Measurements from ENCODE around the gene CNN3.

CNN3 gene

DNA sequence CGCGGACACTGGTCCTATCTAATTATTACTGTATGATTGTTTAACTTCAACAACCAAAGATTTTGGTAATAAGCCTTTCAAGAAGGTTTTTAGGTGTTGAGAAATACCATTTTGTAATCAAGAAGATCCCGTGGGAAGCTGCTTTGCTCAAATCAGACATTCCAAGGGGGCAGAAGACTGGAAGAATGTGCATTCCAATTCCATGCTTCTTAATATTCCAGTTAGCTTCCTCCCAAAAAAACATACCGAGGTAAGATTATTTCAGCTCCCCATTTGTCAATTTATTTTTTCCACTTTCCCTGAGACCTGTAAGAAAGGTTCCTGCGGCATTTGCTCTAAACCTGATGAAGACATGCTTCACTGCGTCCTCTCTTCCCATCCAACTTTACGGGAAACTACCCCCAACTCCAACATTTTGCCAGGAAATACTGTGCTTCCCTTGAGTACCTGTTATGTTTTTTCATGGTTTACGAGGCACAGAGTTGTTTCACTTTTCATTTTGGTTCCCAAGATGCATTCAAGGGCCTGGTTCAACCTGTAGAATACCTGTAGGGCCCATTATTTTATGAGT is 4.1 kb downstream of the CNN3 start:
- no peak for FAIRE-seq

- FAIRE-seq, result no peak
These were observed 4.9 kb downstream of the CNN3 start for GRCh38 chr1:94921977-94922376.

- FAIRE-seq, result no peak
These were observed 6.8 kb downstream of the CNN3 start for GRCh38 chr1:94920061-94920460.

DNA sequence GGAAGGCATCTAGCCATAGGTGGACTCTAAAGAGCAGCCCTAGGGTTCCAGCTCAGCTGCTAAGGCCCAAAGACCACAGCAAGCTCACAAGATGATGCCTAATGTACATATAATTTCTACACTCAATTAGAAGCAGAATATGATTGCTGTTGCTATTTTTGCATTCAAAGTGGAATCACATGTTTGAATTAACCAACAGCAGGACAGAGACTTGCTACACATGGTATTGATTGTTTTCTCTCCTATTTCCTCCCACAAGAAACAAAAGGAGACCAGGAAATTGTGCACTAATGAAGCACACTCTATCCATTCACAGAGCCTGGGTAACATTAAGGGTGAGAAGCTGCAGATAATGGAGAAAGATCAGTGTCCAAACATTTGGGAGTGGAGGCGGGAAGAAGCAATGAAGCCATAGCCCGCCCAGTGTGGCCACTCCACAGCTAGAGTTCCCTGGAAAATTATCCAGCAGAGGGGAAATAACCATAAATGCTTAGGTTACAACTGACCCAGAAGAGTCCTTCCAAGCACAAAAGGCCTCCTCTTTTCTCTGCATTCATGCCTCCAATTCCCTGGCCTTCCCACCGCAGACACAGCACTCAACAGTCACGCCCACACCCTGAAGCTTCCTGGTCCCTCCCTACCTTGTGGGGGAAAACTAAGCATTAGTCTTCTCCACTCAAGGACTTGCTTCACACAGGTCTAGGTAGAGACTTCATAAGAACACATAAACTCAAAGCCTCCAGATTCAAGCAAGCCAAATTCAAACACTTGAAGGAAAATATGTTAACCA is 7.5 kb downstream of the CNN3 start:
- no peak for FAIRE-seq

GRCh38 chr1:94917251-94917650 is 9.7 kb downstream of the CNN3 start:
- no peak for FAIRE-seq

GRCh38 chr1:94912263-94913184 is 14.4 kb downstream of the CNN3 start:
- no peak for FAIRE-seq

DNA sequence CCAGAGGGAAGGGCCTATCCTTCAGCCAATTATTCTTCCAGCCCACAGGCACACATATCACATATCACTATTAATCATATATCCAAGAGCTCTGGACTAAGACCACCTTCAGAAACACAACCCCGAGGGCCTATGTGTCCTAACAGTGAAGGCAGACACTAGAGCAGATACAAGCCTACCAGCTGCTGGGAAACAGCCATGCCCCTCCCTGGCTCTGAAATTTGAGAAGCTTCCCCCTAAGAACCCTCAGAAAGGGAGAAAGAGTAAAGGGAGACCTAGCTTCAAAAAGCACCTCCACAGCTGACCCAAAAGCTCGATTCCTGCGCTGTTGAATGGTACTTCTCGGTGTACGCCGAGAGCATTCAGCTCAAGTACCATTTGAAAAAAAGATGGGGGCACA is 17.4 kb downstream of the CNN3 start:
- no peak for FAIRE-seq

DNA sequence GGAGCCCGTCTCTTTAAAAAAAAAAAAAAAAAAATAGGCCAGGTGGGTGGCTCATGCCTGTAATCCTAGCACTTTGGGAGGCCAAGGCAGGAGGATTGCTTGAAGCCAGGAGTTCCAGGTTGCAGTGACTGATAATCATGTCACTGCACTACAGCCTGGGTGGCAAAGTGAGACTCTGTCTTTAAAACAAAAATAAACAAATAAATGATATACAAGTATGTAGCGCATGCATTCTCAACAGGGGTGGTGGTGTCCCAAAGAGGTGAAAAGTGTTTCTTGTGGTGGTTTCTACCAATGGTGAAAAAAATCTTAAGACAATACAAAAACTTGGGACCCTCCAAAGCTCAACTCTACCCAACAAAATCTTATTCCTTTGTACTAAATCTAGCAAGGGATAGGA is 17.9 kb downstream of the CNN3 start:
- FAIRE-seq, result no peak

- no peak for FAIRE-seq
These were observed 18.7 kb downstream of the CNN3 start for GRCh38 chr1:94908190-94908589.

GRCh38 chr1:94907136-94907535 is 19.8 kb downstream of the CNN3 start:
- no peak for FAIRE-seq

- FAIRE-seq, result no peak
These were observed 20.5 kb downstream of the CNN3 start for GRCh38 chr1:94906382-94906781.

DNA sequence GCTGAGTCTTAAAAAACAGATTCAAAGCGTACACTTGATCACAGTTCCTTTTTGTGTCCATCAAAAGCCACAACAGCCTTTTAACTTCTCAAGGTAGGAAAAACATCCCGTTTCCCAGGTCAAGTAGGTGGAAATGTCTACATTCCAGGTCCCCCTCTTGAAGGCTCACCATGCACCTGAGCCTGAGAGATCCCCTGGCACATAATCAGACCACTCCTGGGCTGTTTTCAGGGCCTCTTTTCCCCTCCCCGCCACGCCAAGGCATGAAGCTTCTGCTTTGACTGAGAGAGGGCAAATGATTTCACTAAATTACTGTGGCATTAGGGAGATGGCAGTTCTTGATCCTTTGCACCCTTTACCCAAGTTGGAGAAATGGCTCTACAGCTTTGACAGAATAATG is 21.7 kb downstream of the CNN3 start:
- no peak for FAIRE-seq

DNA sequence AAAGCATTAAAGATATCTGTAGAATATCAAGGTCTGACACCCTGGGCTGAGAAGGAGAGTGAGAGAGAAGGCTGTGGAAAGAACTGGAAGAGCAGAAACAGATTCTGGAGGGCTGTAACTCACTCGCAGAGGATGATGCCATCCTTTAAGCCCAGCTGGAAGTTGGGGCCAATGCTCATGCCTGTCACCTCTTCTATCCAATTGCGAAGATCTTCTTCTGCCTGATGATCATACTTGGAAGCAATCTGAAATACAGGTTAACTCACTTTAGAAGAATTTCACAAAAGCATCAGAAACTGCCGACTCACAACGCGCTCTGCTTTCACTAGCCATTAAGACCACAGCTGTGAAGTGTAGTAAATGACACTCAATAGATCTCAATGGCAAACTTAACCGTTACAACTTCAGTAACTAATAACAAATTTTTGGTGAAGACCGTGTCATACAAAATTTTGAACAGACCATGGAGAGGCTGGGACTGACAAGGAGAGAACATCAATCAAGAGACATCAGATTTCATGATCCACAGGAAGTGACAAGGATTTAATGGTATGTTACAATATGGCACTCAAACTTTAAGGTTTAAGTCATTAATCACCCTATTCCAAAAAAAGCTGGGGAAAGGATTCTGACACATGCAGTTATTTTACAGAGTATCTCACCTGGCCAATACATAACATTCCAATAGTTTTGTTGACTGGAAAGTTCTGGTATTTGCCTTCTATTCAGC is 23.5 kb downstream of the CNN3 start:
- FAIRE-seq, result no peak

DNA sequence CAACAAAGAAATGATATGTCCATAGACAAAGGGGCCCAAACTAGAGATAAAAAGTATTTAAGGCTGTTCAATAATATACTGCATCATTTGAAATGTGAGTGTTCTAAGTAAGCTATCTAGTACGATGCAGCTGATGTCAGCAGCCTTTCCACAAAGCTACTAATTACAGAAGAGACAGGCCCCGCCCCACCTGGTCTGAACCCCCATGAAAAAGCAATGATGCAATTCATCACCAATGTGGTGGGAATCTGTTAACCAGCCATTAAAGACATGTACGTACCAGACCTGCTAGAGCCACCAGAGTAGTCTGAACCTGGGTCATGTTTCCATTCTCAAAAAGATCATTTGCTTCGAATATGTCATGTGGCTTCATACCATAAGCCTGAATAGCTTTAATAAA is 25.1 kb downstream of the CNN3 start:
- FAIRE-seq, result no peak

DNA sequence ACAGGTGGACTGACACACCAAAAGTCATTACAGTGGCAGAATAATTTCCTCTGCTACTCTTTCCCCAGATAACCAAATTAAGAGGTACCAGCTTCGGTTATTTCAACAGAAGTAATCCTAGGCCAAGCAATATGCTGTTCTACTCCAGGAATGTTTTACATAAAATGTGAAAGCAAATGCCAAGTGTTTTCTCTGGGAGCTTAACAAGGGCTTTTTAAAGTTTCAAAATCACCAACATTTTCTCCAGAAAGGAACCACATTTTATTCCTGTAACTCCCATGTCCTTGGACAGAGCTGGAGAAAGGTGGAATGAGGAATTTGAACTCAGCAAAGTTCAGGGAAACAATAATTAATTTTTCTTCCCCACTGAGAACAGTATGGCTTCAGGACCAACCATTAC is 27.2 kb downstream of the CNN3 start:
- no peak for FAIRE-seq

DNA sequence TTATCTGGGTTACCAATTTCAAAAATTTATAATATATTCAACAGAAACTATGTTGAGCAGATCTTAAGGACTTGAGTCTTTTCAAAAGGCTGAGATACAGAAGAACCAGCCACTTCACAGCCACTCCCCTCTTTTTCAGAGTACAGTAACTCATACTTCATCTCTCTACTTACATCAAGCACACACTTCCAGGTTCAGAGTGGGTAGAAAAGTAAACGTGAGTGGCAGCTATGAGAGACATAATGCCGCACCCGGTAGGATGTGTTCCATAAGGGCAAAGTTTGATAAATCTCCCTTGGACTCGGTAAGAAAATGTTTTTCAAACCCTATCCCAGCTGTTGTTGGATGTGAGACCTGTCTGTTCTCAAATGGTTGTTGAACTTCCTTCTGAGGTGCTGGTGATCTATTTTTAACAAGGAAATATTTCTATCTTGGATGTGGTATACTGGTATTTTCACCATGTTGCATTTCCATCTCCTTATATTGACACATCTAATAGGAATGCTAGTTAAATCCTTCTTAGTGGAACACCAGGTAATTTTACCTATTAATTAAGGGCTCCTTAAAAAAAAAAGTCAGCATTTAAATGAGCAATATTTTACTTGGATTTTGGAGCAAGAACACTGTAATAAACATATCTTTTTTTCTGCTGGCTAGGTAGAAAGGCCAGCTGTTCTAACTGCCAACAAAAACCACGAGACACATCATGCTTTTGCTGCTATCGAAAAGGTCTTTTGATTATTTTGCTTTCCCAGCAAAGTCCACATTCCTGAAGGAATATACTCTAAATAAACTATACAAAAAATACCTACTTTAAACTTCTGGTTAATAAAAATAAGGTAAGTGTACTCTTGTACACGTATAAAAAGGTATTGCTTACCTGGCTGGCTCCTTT is 28.2 kb downstream of the CNN3 start:
- FAIRE-seq, result no peak

- FAIRE-seq, result no peak
These were observed 31.4 kb downstream of the CNN3 start for GRCh38 chr1:94895518-94895917.

DNA sequence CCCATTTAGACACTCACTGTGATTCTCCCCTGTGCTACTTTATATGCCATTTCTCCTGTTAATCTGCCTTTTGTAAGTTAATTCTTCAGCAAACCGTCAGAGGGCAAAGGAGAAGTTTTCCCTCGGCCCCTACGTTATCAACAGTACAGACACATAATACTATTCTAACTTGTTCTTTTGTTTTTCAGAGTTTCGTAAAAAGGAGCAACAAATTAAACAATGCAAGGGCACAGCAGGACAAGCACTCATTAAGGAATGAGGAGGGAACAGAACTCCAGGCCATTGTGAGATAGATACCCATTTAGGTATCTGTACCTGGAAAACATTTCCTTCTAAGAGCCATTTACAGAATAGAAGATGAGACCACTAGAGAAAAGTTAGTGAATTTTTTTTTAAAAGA is 32.3 kb downstream of the CNN3 start:
- FAIRE-seq, result no peak

- FAIRE-seq, result no peak
These were observed 34.2 kb downstream of the CNN3 start for GRCh38 chr1:94892604-94893254.

DNA sequence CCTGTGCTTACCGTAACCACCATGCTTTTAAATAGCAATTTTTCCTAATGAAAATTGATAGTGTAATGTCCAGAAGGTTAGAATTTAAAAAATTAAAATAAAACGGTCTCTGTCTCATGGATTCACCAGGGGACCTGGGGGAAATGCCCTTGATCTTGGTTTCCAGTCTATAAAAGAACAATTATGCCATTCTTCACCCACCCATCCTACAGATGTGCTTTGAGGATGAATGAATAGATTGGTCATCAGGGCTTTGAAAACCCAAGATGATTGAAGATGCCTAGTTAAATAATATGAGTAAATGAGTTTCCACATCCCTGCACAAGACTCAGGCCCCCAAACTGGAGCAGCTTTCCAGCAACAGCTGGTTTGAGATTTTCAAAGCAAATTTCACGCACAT is 38.7 kb downstream of the CNN3 start:
- FAIRE-seq, result no peak

DNA sequence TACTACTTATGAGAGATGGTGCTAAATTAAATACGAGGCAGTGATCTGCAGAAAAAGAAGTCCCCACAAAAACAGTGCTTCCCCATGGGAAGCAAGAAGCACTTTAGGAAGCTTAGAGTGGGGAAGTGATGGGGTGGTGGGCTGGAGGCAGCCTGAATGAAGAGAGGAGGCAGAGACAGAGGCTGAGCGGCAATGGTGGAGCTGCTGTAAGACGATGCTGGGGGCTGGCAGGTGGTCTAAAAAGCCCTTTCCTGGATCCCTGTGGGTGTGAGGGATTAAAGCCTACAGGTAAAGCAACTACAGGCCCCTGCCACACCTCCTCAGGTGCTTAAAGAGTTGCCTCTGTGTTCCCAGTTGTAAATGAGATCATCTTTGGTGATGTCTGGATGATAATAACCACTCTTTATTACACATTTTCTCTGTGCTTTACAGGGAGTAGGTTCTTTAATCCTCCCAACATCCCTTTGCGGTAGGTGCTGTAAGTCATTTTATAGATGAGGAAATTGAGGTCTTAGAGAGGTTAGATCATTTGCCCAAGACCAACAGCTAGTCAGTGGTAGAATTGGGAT is 39.2 kb downstream of the CNN3 start:
- FAIRE-seq, result no peak

Measured in colon (tissue), 2 donors.